T-cell (primary cell): ENCODE results near the gene WDR86. TPM values are rescaled to one million over a fixed set of nuclear protein-coding genes. Genes with fewer than 3 reads are reported as not detected.

Experiments used
- ATAC-seq, 4 experiments: fragments of 200-7000 bp in 3 of 4; fragments of 150-1000 bp in 1 of 4; cut with Tn5 transposase; replicated peaks in 1 of 4; 1 replicate in 3 of 4; 2 replicates in 1 of 4; pipeline ENCODE4 v1.10.0; 2021; ENCODE audit warnings: moderate library complexity in 3 of 4, mild to moderate bottlenecking in 2 of 4, moderate number of reproducible peaks in 1 of 4
- CTCF ChIA-PET, 2 donors: fragments of 300-600 bp; sonication (Branson Sonifier 250); formaldehyde crosslinking; loops; one replicate each; lab custom pipeline; 2022; ENCODE audit warnings: antibody characterized with exemption in 2 of 2; lab: Charles Lee
- POLR2A ChIA-PET, 2 donors: fragments of 300-600 bp; sonication (Branson Sonifier 250); formaldehyde crosslinking; loops; one replicate each; lab custom pipeline; 2022; ENCODE audit warnings: antibody characterized with exemption in 2 of 2; lab: Charles Lee
- DNase-seq, 35 experiments: peaks; one replicate each; pipeline versions ENCODE4 v3.0.0 to v3.0.0-alpha.2; 2013 to 2023
- H3K27ac ChIP-seq: one replicate; pipeline ENCODE4 v1.5.1; 2013; ENCODE audit warnings: low read length
- H3K27me3 ChIP-seq, 2 experiments: replicated peaks in 1 of 2; 1 replicate in 1 of 2; 2 replicates in 1 of 2; pipeline versions ENCODE4 v1.6.1 to v1.7.0; 2013; ENCODE audit warnings: low read length in 1 of 2, mixed read lengths in 1 of 2; ENCODE audit not compliant: control insufficient read depth in 2 of 2, insufficient read depth in 2 of 2; ENCODE audit errors: extremely low read depth in 1 of 2
- H3K36me3 ChIP-seq, 2 donors: 1 replicate in 1 of 2; 2 replicates in 1 of 2; pipeline versions ENCODE4 v1.6.1 to v1.7.0; 2013; ENCODE audit warnings: low read length in 1 of 2; ENCODE audit not compliant: control insufficient read depth in 2 of 2, insufficient read depth in 1 of 2; ENCODE audit errors: extremely low read depth in 1 of 2
- H3K4me1 ChIP-seq, 2 experiments: 1 replicate in 1 of 2; 2 replicates in 1 of 2; pipeline versions ENCODE4 v1.6.1 to v1.7.0; 2013; ENCODE audit warnings: low read length in 2 of 2, mixed read lengths in 1 of 2; ENCODE audit not compliant: insufficient read depth in 2 of 2, control insufficient read depth in 1 of 2; ENCODE audit errors: extremely low read depth in 1 of 2
- H3K4me3 ChIP-seq, 2 donors: 1 replicate in 1 of 2; 2 replicates in 1 of 2; pipeline versions ENCODE4 v1.5.1 to v1.7.0; 2013; ENCODE audit warnings: mild to moderate bottlenecking in 2 of 2, low read length in 1 of 2, moderate library complexity in 1 of 2; ENCODE audit not compliant: control insufficient read depth in 1 of 2; ENCODE audit errors: extremely low read depth in 1 of 2
- H3K9me3 ChIP-seq: 2 replicates; pipeline ENCODE4 v1.7.0; 2013
- H3K27ac Mint-ChIP-seq, 2 donors: one replicate each; pipeline ENCODE4 v1.8.0; 2020 to 2021; ENCODE audit warnings: mild to moderate bottlenecking in 2 of 2, mixed read lengths in 2 of 2
- H3K27me3 Mint-ChIP-seq, 2 donors: one replicate each; pipeline ENCODE4 v1.8.0; 2021 to 2022; ENCODE audit warnings: mixed read lengths in 2 of 2
- H3K36me3 Mint-ChIP-seq: one replicate; pipeline ENCODE4 v1.8.0; 2021; ENCODE audit warnings: mixed read lengths
- H3K4me1 Mint-ChIP-seq, 3 donors: one replicate each; pipeline ENCODE4 v1.8.0; 2020 to 2022; ENCODE audit warnings: mixed read lengths in 3 of 3, mild to moderate bottlenecking in 1 of 3
- H3K4me3 Mint-ChIP-seq, 3 donors: one replicate each; pipeline ENCODE4 v1.8.0; 2020 to 2022; ENCODE audit warnings: mild to moderate bottlenecking in 3 of 3, mixed read lengths in 3 of 3, moderate library complexity in 3 of 3
- H3K9me3 Mint-ChIP-seq, 3 donors: one replicate each; pipeline ENCODE4 v1.8.0; 2020 to 2022; ENCODE audit warnings: mixed read lengths in 3 of 3
- WGBS: methylation state at CpG from one replicate; pipeline ENCODE4 v1.1.5; 2013; ENCODE audit warnings: missing lambda C conversion rate; ENCODE audit not compliant: insufficient coverage; 5-methylcytosine and 5-hydroxymethylcytosine counted together
- total RNA-seq, 35 experiments: library from RNA in 6 of 35; stranded (reverse) in 6 of 35; fragments of 120-200 nt in 1 of 35; gene quantifications; one replicate each; pipeline versions ENCODE4 v1.2.1 to v1.2.4 and lab custom pipeline; 2013 to 2026

WDR86 gene
- total RNA-seq, 5 donors from 2014 or later (not counting 1 experiment from before 2014, with no cell fraction given): 3.1 to 26.0 (median 10.1) TPM

DNA sequence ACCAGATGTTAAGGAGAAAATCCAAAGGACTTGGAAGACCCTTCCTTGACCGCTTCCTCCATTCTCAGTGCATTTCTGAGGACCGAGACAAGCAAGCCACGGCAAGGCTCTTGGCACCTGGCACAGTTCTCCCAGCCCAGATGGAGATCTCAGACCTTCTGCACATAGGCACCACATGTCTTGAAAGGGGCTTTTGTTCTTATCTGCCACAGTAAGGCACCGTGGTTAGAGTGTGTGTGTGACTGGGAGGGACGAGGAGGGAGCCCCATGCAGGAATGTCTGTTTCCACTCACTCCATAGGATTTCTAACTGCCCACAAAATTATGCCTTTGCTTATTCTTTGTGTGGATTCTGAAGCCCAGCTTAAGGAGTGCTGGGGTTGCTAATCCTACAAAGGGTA lies 10.3 kb upstream of the WDR86 start:
- Mint-ChIP-seq H3K36me3 (no peaks in the 10 kb centered on the region), H3K27ac (no peak overlapping the region), H3K4me1 (peaks cover 0 to 5% (median 0%) of the 10 kb centered on the region in 3 donors), H3K27me3 (peaks cover 0 to 5% of the 10 kb centered on the region in 2 donors), H3K4me3 (no peak overlapping the region), H3K9me3 (peaks cover 0 to 10% (median 0%) of the 10 kb centered on the region in 3 donors)
- no peak overlapping the region for H3K27ac ChIP-seq
- no peaks in the 10 kb centered on the region for H3K36me3 ChIP-seq
- no peaks in the 10 kb centered on the region for H3K9me3 ChIP-seq
- ChIA-PET POLR2A (no interaction called here), CTCF (no interaction called here)
- ATAC-seq (no peak), DNase-seq (no peak)
- H3K4me3 ChIP-seq: no peak overlapping the region
- H3K4me1 ChIP-seq: no peaks in the 10 kb centered on the region
- WGBS: 82% methylated on average over 3 of the region's 5 CpGs
- H3K27me3 ChIP-seq: peaks cover 0 to 8% of the 10 kb centered on the region in 2 experiments

DNA sequence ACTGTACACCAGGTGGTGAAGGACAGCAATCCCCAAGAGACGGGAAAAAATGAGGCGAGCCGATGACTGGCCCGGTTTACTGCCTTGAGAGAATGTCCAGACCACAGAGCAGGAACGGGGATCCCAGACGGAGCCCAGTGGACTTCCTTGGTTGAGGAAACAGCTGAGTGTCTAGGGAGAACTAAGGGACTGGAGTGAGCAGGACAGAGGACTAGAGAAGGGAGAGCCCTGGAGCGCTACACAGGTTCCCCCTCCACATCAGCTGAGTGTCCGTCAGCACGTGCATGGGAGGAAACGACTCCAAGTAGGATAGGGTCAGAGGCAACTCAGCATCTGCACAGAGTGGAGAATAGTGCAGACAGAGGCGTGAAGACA lies 7.1 kb upstream of the WDR86 start:
- ATAC-seq (no peak), DNase-seq (no peak)
- peaks cover 0 to 14% of the 10 kb centered on the region in 2 experiments for H3K27me3 ChIP-seq
- no peaks in the 10 kb centered on the region for H3K9me3 ChIP-seq
- Mint-ChIP-seq H3K4me1 (peaks cover 12 to 22% (median 17%) of the 10 kb centered on the region in 3 donors), H3K27ac (no peak overlapping the region), H3K4me3 (no peak overlapping the region), H3K9me3 (peaks cover 0 to 10% (median 0%) of the 10 kb centered on the region in 3 donors), H3K36me3 (peaks cover 4% of the 10 kb centered on the region), H3K27me3 (peaks cover 0 to 14% of the 10 kb centered on the region in 2 donors)
- WGBS: 85% methylated on average over 10 of the region's 11 CpGs
- CTCF ChIA-PET: no interaction called here
- H3K4me3 ChIP-seq: no peak overlapping the region
- POLR2A ChIA-PET: no interaction called here
- no peak overlapping the region for H3K27ac ChIP-seq
- H3K36me3 ChIP-seq: no peaks in the 10 kb centered on the region
- peaks cover 0 to 3% of the 10 kb centered on the region in 2 experiments for H3K4me1 ChIP-seq

DNA sequence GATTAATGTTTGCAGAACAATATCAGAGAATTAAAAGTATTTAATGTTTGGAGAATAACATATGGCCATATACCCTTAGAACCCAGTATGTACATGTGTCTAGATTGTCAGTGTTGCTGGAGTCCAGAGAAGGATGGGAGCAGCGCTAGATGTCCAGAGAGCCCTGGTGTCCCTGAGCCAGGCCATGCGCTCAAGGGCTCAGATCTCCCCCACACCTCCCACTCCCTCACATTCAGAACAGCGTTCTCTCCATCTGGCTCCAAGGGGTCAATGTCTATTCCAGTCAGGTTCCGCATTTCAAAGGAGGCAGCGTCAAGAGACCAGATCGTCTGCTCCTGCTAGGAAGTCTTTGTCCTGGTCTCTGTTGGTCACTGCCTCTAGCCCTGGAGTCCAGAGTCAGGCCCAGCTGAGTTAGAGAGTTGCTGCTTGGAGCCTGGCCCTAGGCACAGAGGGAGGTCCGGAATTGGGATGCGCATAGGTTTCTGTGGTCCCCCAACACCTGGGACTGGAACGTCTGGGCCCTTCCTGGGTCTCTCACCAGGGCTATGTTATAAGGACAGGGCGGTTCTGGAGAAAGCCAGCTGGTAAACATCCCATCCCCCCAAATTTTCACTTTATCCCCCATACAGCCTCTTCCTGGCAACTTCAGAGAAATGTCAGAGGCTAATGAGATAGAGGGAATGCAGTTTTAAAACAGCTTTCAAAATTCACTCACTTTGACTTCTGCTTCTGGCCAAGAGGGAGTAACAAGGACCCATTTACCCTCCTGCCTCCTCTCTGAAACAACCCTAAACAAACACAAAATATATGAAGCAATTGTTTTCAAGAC lies 6.5 kb upstream of the WDR86 start:
- ChIA-PET POLR2A (interaction anchor here in 1 of 2 donors (0.6 kb wide), 1 partner anchor 15 kb away, joined by 3 read pairs; no protein-coding TSS in a partner anchor), CTCF (interaction anchor here in 1 of 2 donors (1.0 kb wide), 1 partner anchor 32 kb away, joined by 4 read pairs; no protein-coding TSS in a partner anchor)
- peaks cover 0 to 8% of the 10 kb centered on the region in 2 experiments for H3K4me1 ChIP-seq
- H3K4me3 ChIP-seq: no peak overlapping the region
- Mint-ChIP-seq H3K27ac (no peak overlapping the region), H3K27me3 (peaks cover under 1 to 19% of the 10 kb centered on the region in 2 donors), H3K36me3 (peaks cover 4% of the 10 kb centered on the region), H3K9me3 (peaks cover 0 to 10% (median 0%) of the 10 kb centered on the region in 3 donors), H3K4me1 (peaks cover 13 to 26% (median 22%) of the 10 kb centered on the region in 3 donors), H3K4me3 (no peak overlapping the region)
- H3K27me3 ChIP-seq: peaks cover 0 to 20% of the 10 kb centered on the region in 2 experiments
- 89% methylated on average over 6 of the region's 10 CpGs for WGBS
- H3K36me3 ChIP-seq: no peaks in the 10 kb centered on the region
- no peak overlapping the region for H3K27ac ChIP-seq
- H3K9me3 ChIP-seq: no peaks in the 10 kb centered on the region
- DNase-seq (no peak), ATAC-seq (no peak)

DNA sequence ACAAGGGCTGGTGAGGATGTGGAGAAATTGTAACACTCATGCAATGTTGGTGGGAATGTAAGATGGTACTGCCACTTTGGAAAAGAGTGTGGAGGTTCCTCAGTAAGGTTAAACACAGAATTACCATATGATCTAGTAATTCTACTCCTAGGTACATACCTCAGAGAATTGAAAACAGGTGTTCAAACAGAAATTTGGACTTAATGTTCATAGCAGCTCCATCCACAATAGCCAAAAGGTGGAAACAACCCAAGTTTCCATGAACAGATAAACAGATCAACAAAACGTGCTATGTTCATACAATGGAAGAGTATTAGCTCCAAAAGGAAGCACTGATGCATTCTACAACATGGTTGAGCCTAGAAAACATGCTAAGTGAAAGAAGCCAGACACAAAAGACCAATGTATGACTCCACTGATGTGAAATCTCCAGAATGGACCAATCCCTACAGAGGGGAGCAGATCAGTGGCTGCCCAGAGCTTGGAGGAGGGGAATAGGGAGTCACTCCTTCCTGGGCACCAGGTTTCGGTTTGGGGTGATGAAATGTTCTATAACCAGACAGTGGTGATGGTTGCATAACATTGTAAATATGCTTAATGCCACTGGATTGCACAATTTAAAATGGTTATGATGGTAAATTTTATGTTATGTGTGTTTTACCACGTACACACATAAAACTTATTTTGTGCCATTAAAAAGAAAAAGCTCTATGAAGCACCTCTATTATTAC lies 5.7 kb upstream of the WDR86 start:
- Histone ChIP-seq H3K4me1 (peaks cover 0 to 16% of the 10 kb centered on the region in 2 experiments), H3K9me3 (no peaks in the 10 kb centered on the region), H3K36me3 (no peaks in the 10 kb centered on the region), H3K4me3 (no peak overlapping the region), H3K27ac (no peak overlapping the region), H3K27me3 (peaks cover 0 to 28% of the 10 kb centered on the region in 2 experiments)
- Mint-ChIP-seq H3K4me3 (no peak overlapping the region), H3K27me3 (peaks cover 8 to 27% of the 10 kb centered on the region in 2 donors), H3K36me3 (peaks cover 4% of the 10 kb centered on the region), H3K9me3 (peaks cover 0 to 8% (median 0%) of the 10 kb centered on the region in 3 donors), H3K4me1 (peaks cover 21 to 33% (median 30%) of the 10 kb centered on the region in 3 donors), H3K27ac (no peak overlapping the region)
- 40% methylated on average over 1 of the region's 3 CpGs for WGBS
- DNase-seq (no peak), ATAC-seq (no peak)
- ChIA-PET CTCF (interaction anchor here in 1 of 2 donors (1.0 kb wide), 1 partner anchor 33 kb away, joined by 4 read pairs; no protein-coding TSS in a partner anchor), POLR2A (interaction anchor here in 1 of 2 donors (0.6 kb wide), 1 partner anchor 14 kb away, joined by 3 read pairs; no protein-coding TSS in a partner anchor)

DNA sequence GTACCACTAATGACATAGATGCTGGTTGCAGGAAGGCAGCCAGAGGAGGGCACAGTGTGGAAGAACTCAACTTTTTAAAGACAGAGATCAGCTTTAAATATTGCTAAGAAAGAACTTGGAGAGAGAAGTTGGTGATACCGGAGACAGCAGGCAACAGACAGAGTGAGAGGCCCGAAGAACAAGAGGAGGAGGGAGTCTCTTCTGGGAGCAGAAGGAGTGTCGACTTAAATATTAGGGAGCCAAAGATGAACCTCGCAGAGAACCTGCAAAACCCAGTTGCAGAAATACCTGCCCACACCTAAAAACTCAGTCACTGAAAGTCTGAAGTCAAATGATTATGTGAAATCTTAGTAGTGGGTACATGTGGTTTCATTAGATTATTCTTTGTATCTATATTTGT lies 3.4 kb upstream of the WDR86 start:
- no peak overlapping the region for H3K4me3 Mint-ChIP-seq
- H3K27ac Mint-ChIP-seq: peak overlapping the region in 1 of 2 donors; percentile 38
- ChIA-PET POLR2A (no interaction called here), CTCF (no interaction called here)
- no CpG with 5 or more reads among the region's 4 CpGs for WGBS
- ATAC-seq (no peak), DNase-seq (no peak)
- peaks cover 2 to 48% of the 10 kb centered on the region in 2 experiments for H3K27me3 ChIP-seq
- no peaks in the 10 kb centered on the region for H3K36me3 ChIP-seq
- H3K27me3 Mint-ChIP-seq: peaks cover 8 to 35% of the 10 kb centered on the region in 2 donors
- H3K4me1 Mint-ChIP-seq: peaks cover 28 to 39% (median 37%) of the 10 kb centered on the region in 3 donors
- no peaks in the 10 kb centered on the region for H3K9me3 ChIP-seq
- H3K36me3 Mint-ChIP-seq: peaks cover 4% of the 10 kb centered on the region
- H3K27ac ChIP-seq: no peak overlapping the region
- H3K4me3 ChIP-seq: no peak overlapping the region
- peaks cover 0 to 37% of the 10 kb centered on the region in 2 experiments for H3K4me1 ChIP-seq
- peaks cover 0 to 3% (median 0%) of the 10 kb centered on the region in 3 donors for H3K9me3 Mint-ChIP-seq

DNA sequence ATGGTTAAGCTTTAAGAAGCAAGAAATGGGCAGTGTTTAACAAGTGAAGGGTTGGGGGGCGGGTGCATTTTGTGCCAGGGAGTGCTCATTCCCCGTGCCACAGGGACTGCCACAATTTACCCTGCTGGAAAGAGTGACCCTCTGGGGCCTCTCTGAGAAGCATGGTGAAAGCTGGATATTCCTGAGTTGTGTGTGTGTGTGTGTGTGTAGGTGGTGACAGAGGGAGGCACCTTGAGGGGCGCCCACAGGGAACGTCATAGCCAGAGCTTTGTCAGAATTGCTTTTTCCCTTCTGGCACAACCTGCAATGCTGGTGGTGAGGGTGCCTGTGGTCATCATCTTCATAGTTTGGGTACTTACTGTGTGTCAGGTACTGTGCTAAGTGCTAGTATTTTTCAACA lies 2.5 kb upstream of the WDR86 start:
- peaks cover 28 to 40% (median 37%) of the 10 kb centered on the region in 3 donors for H3K4me1 Mint-ChIP-seq
- H3K27me3 Mint-ChIP-seq: peaks cover 8 to 33% of the 10 kb centered on the region in 2 donors

More for the DNA sequence above, 2.5 kb upstream of the WDR86 start:
- WGBS: 91% methylated on average over 3 of the region's 4 CpGs
- H3K9me3 Mint-ChIP-seq: no peaks in the 10 kb centered on the region
- CTCF ChIA-PET: interaction anchor here in 1 of 2 donors (0.7 kb wide), 1 partner anchor 975 kb away, joined by 3 read pairs; no protein-coding TSS in a partner anchor
- POLR2A ChIA-PET: interaction anchor here (0.6 to 0.7 kb wide), 3 partner anchors 35 to 464 kb away, joined by 4 to 5 read pairs (median 5); no protein-coding TSS in a partner anchor
- H3K27ac ChIP-seq: no peak overlapping the region
- H3K27me3 ChIP-seq: peaks cover 2 to 49% of the 10 kb centered on the region in 2 experiments
- H3K4me3 ChIP-seq: no peak overlapping the region
- H3K4me3 Mint-ChIP-seq: peak overlapping the region in 1 of 3 donors; percentile 28
- H3K36me3 Mint-ChIP-seq: peaks cover 4% of the 10 kb centered on the region
- H3K27ac Mint-ChIP-seq: no peak overlapping the region
- ATAC-seq (no peak), DNase-seq (no peak)
- H3K4me1 ChIP-seq: peaks cover 0 to 42% of the 10 kb centered on the region in 2 experiments
- no peaks in the 10 kb centered on the region for H3K9me3 ChIP-seq
- H3K36me3 ChIP-seq: no peaks in the 10 kb centered on the region
